ENCODE measurements around the gene HNRNPU. TPM values are rescaled to one million over a fixed set of nuclear protein-coding genes. Genes with fewer than 3 reads are reported as not detected.

HNRNPU gene
- total and polyA plus RNA-seq, 2 experiments from 2014 or later, result 422 to 687 TPM

DNA sequence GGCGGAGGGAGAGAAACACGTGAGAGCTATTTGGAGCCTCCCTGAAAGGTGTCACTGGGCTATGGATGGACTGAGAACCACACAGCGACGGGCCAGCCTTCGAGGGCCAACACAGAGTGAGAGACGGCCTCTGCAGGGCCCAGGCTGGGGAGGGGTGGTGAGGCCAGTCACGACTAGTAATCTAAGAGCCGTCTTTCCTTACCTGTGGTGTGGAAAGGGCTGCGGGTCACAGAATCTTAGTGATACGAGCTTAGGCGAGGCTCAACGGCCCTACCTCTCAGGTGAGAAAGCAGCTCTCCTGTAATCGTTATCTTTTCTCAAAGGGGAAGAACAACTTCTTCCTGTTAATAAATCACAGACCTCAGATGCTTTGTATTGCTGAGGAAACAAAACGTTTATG, 62.3 kb downstream of the HNRNPU start:
- ATAC-seq, result peak; percentile 82
- Histone ChIP-seq H3K27me3 (ENCODE audit: insufficient read depth) (no peaks in the 10 kb centered on the region), H3F3A (replicated peaks; ENCODE audit: low read depth) (0 out of 2 replicates have a peak, but pooled peaks cover 8% of the 10 kb centered on the region), H3K27ac (ENCODE audit: low read depth) (no peak overlapping the region), H2AFZ (peak overlapping the region; percentile 90), H3K4me3 (no peak overlapping the region), H3K79me2 (replicated peaks; ENCODE audit: insufficient read depth) (no peaks in the 10 kb centered on the region), H4K20me1 (replicated peaks; ENCODE audit: insufficient read depth) (no peaks in the 10 kb centered on the region), H3K4me2 (no peak overlapping the region), H3K4me1 (ENCODE audit: insufficient read depth) (peaks cover 3% of the 10 kb centered on the region; the same call in 1 of the 2 replicates), H3K9me2 (ENCODE audit: insufficient read depth) (no peaks in the 10 kb centered on the region), H3K36me3 (ENCODE audit: insufficient read depth) (no peaks in the 10 kb centered on the region)
- H3K27me3 Mint-ChIP-seq (ENCODE audit: insufficient read depth, low read depth, poor library complexity), result peaks cover 4% of the 10 kb centered on the region
- peaks cover 12% of the 10 kb centered on the region for H3K4me1 Mint-ChIP-seq
- no peak overlapping the region for H3K4me3 Mint-ChIP-seq
- no peak overlapping the region for H3K27ac Mint-ChIP-seq
- H3K9me3 Mint-ChIP-seq, result peaks cover 3% of the 10 kb centered on the region; the same call in 1 of the 3 replicates
- DNase-seq (ENCODE audit: low spot score), result no peak
- no peaks in the 10 kb centered on the region for H3K36me3 Mint-ChIP-seq (ENCODE audit: low read depth)
- TF ChIP-seq CTCF (conservative IDR thresholded peaks at IDR 0.05; ENCODE audit: low read depth in 2 of 2) (no peak), EZH2 (IDR thresholded peaks at IDR 0.05; ENCODE audit: low read depth, unreplicated experiment) (no peak), STAT1 (IDR thresholded peaks at IDR 0.05; ENCODE audit: unreplicated experiment) (no peak), REST (IDR thresholded peaks at IDR 0.05; ENCODE audit: unreplicated experiment) (no peak), POLR2AphosphoS5 (IDR thresholded peaks at IDR 0.05; ENCODE audit: low read depth) (no peak), EZH2phosphoT487 (IDR thresholded peaks at IDR 0.05; ENCODE audit: unreplicated experiment) (no peak), ZNF114 (CRISPR knock-in tag; IDR thresholded peaks at IDR 0.05) (no peak), ZNF462 (CRISPR knock-in tag; IDR thresholded peaks at IDR 0.05) (no peak), JUNB (IDR thresholded peaks at IDR 0.05; ENCODE audit: unreplicated experiment) (no peak), CREB1 (CRISPR knock-in tag; IDR thresholded peaks at IDR 0.05; ENCODE audit: low read depth) (no peak), ZNF331 (CRISPR knock-in tag; IDR thresholded peaks at IDR 0.05; ENCODE audit: low read depth) (no peak), NANOG (IDR thresholded peaks at IDR 0.05; ENCODE audit: borderline replicate concordance) (no peak)
- TF ChIP-seq, protein P1, sequence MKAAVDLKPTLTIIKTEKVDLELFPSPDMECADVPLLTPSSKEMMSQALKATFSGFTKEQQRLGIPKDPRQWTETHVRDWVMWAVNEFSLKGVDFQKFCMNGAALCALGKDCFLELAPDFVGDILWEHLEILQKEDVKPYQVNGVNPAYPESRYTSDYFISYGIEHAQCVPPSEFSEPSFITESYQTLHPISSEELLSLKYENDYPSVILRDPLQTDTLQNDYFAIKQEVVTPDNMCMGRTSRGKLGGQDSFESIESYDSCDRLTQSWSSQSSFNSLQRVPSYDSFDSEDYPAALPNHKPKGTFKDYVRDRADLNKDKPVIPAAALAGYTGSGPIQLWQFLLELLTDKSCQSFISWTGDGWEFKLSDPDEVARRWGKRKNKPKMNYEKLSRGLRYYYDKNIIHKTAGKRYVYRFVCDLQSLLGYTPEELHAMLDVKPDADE (IDR thresholded peaks at IDR 0.05), result no peak

Measured in GM23338 (cell line).